ENCODE results near the gene ARHGAP24. TPM values are rescaled to one million over a fixed set of nuclear protein-coding genes. Genes with fewer than 3 reads are reported as not detected.
A peak's percentile ranks its signal among the peaks of the same experiment; 100 is the strongest.

Gene ARHGAP24
- total RNA-seq, 1 donor from 2014 or later: 124 TPM

DNA sequence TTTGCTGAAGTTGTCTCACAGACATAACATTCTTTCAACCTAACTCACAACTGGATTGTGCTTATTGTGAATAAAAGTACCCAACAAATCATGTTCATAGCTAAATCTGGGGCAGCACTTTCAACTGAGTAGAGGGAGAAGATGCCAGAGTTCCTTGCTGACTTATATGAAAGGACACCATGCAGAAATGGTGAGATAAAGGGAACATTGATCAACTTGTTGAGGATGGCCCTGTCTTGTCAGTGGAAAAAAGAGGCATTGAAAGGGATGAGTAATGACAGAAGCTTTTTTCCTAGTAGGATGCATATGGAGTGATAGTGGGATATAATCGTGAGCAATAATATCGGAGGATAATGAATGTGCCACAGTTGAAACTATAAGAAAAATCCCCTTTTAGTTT is 221.7 kb downstream of the ARHGAP24 start:
- no peak for DNase-seq (ENCODE audit: low spot score)

DNA sequence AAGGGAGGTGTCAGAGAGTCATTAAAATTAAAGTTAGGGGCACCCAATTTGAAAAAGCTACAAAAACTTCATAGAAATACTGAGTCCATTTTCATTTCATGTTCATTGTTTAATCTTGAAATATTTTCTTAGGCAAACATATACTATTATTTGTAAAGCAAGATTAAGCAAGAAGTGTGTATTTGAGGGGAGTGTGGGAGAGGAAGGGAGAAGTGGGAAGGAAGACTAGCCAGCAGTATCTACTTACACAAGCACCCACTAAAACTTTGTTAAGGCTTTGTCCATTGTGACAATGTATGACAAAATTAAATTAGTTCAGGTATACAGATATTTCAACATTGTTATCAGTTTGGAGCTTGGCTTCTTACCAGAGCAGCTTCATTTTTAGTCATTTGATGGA is 222.9 kb downstream of the ARHGAP24 start:
- DNase-seq (ENCODE audit: low spot score): no peak

DNA sequence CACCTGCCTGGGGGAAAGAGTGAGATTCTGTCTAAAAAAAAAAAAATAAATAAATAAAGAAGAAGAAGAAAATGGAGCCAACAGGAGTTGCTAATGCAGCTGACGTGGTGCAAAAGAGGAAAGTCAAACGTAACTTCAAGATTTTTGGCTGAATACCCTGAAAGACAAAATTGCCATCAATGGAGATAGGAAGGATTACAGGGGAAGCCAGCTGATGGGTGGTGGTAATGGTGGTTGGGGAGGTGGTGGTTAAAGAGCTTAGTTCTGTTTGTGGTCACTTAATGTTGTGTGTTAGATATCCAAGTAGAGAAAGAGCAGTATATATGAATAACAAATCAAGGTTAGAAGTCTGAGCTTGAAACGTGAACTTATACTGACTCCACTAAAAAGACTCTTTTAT is 225.4 kb downstream of the ARHGAP24 start:
- DNase-seq (ENCODE audit: low spot score): no peak

DNA sequence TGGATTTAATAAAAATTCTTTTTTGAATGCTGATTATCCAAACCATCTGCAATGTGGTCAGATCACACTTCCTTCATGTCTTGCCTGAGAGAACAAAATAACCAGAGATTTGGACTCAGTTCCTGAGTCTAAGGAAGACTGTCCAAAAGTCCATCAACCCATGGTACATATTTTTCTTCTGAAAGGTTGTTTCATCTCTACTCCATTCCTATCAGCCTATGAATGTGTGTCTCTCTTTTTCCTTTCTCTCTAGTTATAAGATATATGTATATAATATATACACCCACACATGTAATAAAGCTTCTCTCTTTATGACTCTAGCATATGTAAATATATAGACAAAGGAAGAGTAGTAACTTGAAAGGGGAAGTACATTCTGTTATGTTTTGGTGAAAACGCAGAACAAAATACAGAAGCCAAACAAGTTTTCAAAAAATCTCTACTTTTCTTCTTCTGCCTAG is 226.9 kb downstream of the ARHGAP24 start:
- DNase-seq (ENCODE audit: low spot score): no peak

DNA sequence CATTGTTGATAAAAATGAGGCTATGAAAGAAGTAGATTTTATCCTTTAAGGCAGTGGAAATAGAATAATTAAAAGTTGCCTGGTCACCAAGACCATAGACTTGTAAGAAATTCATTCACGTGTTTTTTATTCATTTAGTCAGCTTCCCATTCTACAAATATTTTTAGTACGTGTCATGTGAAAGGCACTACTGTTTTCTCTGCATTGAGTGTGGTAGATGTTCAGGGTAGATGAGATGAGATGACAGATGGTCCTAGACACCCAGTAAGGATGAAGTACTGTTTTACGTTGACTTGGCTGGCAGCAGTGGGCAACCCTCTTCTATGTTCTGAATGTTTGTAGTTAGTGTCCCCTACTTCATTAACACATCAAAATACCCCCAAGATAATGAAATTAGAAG is 228.1 kb downstream of the ARHGAP24 start:
- DNase-seq (ENCODE audit: low spot score): no peak

DNA sequence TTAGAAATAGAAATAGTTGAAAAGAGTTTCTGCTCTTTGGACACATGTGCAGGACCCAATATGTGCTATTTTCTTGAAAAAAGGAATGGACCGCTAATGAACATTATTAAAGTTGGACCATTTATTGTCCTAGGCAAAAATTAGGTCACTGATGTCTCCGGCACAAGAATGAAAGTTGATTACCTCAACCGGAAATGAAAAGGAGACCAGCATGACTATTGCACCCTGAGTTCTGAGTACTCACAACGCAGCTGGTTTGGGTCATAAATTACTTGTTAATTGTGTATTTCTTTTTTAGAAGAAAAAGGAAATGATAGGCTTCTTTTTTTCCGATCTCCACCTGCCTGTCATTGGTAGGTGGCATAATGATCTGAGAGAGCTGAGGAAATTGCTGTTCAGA is 232.7 kb downstream of the ARHGAP24 start:
- DNase-seq (ENCODE audit: low spot score): no peak

DNA sequence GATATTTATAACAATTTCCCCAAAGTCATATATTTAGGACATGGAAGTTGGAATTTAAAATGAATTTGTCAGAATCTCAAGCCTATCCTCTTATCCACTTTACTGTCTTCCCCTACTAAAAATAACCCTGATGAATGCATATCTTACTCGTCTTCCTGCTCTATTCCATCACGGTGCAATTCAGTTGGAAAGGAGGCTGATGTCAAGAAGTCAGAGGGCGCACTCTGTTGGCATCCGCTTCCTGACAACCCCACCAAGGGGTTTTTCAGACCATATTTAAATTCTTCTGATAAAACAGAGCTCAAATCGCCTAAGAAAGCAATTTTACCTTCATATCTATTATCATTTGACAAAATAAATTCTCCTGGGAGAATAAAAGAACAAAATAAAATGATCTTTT is 233.5 kb downstream of the ARHGAP24 start:
- DNase-seq (ENCODE audit: low spot score): no peak

DNA sequence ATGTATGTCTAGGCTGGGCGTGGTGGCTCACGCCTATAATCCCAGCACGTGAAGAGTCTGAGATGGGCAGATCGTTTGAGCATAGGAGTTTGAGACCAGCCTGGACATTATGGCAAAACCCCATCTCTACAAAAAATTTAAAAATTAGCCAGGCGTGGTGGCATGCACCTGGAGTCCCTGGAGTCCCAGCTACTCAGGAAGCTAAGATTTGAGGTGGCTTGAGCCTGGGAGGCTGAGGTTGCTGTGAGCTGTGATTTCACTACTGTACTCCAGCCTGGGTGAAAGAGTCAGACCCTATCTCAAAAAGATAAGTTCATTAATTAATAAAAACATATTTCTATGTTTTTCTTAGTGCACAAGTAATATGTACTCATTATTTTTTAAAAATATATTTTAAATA is 238.1 kb downstream of the ARHGAP24 start:
- no peak for DNase-seq (ENCODE audit: low spot score)

DNA sequence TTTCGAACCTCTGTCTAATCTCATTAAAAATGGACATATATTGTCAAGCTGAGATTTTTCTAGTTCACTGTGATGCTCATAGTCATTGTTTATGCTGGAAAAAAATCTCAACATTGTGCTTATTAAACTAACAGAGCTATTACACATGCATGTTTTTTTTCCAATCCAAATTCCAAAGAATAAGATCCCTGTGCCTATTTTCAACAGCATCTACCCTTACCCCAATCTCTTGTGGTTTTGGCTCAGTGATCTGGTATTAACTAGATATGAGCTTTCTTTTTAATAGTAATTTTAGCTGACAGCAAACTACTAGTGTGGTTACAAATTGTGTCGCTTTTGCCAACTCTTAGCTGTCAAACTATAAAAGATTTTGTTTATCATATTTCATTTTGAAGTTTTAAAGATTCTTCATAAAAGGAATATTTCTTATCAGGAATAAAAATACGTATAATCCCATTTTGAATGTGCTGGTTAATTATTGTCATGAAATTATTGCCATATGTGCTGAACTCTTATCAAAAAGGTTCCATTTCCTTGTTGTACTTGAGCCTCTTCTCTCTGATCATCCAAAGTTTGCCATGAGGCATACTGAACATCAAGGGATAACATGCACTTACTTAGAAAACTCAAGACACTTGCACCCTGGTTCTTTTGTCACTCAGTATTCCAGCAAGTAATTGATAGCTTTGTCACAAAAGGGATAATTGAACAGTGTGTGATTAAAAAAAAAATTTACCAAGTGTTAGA is 241.2 kb downstream of the ARHGAP24 start:
- DNase-seq (ENCODE audit: low spot score): peak; percentile 22

DNA sequence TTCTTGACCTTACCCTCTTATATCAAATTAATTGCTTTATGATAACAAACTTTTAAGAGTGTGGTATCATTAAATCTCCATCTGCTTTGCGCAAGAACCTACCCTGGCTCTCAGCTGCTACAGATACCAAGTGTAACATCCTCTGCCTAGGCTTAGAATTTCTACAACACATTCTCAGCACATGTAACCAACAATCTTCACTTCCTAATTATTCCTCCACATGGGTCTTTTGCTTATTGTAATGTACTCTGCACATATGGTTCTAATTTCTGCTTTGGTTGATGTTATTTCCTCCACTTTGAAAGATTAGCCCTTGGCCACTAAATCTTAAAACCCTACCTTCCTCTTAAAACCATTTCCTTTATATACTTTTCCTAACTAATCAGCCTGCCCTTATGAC is 242.4 kb downstream of the ARHGAP24 start:
- no peak for DNase-seq (ENCODE audit: low spot score)

DNA sequence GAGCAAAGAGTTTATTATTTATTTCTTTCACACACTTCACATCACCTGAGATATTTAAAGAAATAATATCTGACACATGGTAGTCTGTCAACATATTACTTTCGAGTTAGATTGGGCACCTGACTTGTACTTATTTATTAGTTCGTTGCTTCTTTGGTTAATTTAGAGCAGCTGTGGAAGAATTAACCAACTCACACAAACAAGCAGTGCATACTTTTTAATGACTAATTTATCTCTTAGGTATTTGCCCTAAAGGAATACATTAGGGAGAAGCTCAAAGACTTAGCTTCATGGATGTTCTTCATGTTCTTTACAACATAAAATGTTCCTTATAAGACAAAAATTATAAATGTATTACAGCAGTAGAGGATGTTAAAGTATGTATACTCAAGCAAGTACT is 242.9 kb downstream of the ARHGAP24 start:
- DNase-seq (ENCODE audit: low spot score): no peak

DNA sequence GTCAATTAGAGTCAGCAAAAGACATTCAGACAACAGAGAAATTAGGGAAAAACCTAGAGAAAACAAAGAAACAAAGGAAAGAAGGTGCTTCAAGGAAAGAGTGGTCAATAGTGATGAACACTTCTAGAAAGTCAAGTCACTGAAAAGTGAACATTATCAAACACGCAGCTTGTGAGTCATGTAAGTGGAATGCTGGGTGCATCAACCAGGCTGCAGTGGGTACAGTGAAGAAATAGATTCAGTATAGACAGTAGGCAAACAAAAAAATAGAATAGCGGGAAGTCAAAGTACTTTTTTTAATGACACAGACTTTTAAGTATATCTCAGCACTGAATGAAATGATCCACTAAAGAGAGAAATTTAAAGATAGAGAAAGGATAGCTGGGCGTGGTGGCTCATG is 245.8 kb downstream of the ARHGAP24 start:
- DNase-seq (ENCODE audit: low spot score): no peak

DNA sequence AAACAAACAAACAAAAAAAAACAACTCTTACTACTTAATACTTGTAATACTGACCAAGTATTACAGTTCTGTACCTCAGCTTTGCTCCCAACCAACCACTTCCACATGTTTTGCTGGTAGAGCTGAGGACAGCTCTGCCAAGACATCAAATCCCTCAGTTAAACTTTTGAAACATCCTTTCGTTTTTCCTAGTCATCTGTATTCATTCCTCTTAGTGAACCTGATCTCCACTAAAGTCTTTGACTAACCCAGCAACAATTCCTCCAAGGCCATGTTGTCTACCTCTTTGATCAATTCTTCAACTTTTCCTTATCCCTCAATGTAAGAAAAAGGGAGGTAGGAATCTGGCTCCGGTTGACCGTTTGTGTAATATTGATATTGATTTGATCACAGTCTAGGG is 247.5 kb downstream of the ARHGAP24 start:
- no peak for DNase-seq (ENCODE audit: low spot score)

DNA sequence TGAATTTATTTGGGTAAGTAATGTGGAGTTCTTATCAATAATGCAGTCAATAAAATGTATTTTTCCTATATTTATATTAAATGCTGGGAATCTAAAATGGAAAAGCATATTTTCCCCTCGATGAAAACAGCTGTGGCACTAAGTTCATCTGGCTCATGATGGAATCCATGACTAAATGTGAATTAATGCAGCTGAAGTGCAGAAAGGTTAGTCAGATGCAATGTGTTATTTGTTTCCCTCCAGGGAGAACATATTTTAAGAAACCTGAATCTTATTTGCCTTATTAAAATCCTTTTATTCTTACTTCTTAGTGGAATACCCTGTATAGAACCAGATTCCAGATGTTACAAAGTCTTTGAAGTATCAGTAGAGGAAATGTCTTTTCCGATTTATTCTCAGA is 247.9 kb downstream of the ARHGAP24 start:
- no peak for DNase-seq (ENCODE audit: low spot score)

DNA sequence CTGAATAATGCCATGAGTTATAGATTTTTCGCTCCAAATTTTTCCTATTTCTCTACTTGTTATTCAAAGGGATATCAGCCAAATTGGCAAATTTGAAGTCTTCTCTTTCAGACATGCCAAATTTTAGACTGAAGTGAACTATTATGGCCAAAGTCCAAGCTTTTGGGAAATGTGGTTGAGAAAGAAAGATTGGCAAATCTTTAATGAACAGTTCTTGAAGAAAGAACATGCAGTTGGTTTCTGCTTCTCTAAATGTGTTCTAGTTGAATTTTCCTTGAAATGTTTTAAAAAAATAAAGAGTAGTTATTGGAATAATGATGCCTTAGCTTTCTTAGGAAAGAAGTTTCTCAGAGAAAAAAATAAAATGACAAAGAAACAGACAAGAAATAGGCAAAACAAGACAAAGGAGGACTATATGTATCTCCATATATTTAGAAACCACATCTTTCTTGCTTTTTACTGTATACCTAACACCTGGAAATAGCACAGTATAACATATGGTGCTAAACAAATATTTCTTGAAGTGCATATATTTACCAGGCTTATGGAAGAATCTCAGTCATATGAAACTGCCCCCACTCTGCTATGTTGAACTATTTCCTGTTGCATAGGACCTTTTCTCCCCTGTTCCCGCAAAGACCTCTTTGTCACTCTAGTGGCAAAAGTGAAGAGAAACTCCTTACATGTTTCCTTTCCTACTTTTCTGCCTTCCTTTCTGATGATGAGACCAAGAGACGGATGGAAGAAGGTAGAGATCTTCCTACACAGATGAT is 250.0 kb downstream of the ARHGAP24 start:
- no peak for DNase-seq (ENCODE audit: low spot score)

DNA sequence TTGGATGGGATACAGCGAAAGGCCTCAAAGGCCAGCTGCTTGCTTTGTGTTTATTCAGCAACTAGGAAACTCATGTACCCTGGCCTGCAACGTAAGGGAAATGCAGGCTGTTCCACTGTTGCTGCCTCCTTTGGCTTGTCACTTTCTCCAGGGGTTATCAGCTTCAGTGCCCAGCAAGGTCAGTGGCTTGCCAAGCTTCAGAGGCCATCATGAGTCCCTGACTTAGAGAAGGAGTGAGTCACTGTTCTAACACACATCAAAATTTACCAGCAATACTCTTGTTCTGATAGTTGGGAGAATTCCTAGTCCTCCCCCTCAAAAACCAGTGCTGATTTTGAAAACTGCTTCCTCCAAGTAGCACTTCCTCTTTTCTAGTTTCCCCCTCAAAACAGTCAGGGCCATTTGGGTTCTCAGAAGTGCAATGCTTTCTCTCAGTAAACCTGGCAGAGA is 250.8 kb downstream of the ARHGAP24 start:
- DNase-seq (ENCODE audit: low spot score): no peak

DNA sequence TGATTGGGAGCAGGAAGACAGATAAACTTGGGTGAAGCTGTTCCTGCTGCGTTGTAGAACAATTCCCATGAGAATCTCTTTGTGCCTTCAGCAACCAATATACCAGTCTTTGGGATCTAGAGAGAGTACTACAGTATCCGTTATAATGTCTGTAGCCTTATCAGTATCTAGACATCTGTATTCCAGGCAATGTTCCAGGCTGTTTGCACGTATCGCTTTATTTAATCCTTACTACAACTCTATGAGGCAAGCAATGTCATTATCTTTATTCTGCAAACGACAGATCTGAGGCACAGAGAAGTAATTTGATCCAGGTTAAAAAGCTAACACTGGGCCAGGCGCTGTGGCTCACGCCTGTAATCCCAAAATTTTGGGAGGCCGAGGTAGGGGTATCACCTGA is 251.6 kb downstream of the ARHGAP24 start:
- no peak for DNase-seq (ENCODE audit: low spot score)

DNA sequence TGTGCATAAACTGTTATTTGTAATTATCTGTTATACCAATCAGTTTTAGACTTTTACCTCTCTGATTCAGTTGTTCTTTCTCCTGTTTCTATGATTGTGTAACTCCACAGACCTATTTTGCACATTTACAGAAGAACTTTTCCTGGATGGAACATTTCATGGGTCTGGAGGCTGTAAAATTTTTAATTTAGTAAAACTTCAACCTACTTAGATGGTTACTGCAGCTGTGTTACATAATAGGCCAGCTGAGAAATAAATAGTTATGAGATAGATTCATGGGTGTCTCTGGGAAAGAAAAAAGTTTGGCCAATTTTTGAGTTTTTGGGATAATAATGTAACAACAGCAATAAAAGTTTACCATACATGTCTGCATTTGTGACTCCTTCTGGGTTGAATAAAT is 253.5 kb downstream of the ARHGAP24 start:
- DNase-seq (ENCODE audit: low spot score): no peak

DNA sequence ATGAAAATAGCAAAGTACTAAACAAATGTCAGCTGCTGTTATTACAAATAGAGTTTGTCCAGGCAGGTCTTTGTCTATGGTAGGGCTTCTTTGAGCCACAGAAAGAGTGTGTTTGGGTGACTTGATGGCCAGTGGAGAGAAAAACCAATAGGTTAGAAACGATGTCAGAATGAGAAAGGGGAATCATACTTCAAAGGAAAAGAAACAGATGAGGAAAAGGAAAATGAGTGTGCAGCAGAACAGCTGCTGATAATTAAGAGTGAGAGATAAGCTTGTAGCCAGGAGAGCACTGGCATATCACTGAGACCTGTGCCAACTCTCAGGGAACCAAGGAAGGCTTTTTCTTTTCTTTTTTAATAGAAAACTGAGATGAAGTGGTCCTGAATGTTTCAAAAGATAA is 257.2 kb downstream of the ARHGAP24 start:
- no peak for DNase-seq (ENCODE audit: low spot score)

DNA sequence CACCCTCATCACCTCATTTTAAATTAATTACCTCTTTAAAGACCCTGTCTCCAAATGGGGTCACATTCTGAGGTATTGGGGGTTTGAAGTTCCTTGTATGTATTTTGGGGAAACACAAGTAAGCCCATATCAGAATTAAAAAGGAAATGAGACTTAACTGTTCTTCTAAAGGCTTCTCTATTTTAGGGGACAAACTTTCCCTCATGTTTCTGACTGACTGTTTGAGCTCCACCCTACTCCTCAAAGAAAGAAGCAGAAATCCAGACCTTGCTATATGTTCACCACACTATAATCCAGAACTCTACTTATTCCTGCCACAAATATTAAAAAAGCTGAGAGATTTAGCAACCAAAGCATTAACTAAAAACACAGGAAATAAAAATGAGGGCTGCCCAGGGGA is 258.8 kb downstream of the ARHGAP24 start:
- DNase-seq (ENCODE audit: low spot score): no peak

DNA sequence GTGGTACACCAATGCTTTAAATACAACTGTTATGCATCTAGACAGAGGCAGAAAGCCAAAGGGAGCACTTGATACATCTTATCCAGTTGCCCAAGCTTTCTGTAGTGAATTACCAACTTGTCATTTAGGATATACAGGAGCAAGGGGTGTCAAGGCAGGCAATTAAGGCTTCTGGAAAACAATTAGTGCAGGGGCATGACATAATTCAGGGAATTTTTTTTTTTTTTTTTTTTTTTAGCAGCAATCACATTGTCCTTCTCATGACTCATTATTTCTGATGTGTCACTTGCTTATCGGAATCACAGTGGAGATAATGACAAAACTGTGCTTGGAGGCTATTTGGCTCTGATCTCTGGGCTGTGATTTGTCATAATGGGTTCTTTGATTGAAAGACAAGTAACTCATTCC is 259.5 kb downstream of the ARHGAP24 start:
- DNase-seq (ENCODE audit: low spot score): no peak

DNA sequence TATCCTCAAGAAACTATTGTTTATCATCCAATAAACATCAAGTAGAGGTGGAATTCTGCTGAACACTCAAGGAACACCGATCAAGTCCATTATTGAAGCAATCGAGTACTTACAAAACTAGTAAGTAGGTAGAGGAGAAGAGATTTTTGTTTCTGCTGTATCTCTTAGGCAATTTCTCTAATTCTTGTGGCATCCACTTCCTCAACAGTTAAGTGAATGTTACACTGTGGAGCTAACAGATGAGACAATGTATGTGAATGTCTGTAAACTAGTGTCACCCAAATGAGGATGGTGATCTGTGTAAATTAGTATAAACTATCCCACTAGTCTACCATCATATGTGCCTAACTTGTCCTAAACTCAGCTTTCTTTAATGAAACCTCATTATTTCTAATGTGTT is 261.6 kb downstream of the ARHGAP24 start:
- DNase-seq (ENCODE audit: low spot score): no peak

DNA sequence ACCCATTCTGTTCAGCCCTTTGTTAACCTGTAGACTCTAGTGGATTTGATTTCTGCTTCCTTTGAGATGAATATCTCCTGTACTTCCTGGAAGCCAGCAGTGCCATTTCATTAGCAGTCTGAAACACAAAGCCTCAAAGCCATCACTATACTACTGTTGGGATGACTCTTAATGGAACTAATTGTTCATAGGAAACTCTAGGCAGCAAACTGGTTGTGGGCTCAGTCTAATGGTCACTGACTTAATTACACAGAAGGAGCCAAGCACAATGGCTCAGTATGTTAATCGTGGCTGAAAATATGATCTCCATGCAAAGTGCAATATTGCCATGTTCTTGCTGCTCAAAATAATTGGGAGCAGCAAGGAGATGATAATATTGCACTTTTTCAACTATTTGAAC is 262.3 kb downstream of the ARHGAP24 start:
- DNase-seq (ENCODE audit: low spot score): no peak

All from umbilical cord (tissue), 2 donors.